ENCODE data around the gene NEUROD2.
"Not testable (repeated sequence)": the region's sequence is repeated elsewhere in the genome, so short reads cannot be mapped to it uniquely, and the experiment has no call there.

DNA sequence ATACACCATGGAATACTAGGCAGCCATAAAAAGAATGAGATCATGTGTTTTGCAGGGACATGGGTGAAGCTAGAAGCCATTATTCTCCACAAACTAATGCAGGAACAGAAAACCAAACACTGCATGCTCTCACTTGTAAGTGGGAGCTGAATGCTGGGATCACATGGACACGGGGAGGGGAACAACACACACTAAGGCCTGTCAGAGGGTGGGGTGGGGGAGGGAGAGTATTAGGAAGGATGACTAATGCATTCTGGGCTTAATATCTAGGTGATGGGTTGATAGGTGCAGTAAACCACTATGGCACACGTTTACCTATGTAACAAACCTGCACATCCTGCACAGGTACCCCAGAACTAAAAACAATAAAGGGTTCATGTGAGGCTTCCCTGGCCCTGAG, 17.5 kb downstream of the NEUROD2 start:
- TF ChIP-seq ZNF274 (IDR thresholded peaks at IDR 0.05; ENCODE audit: low read depth, low read length); YY1 (IDR thresholded peaks at IDR 0.05; ENCODE audit: insufficient read depth, insufficient read length): not testable (repeated sequence)
